ENCODE measurements around the gene ARHGAP24. TPM values are rescaled to one million over a fixed set of nuclear protein-coding genes. Genes with fewer than 3 reads are reported as not detected.

Gene ARHGAP24
- 1.5 and 4.6 TPM in 2 replicates for total RNA-seq (2014; rRNA removed; shearing (Covaris generic))

GRCh38 chr4:85474818-85475630 lies at the start of gene ARHGAP24:
ARHGAP24 (plus strand) TSS chr4:85475150.
- DNase-seq (ENCODE audit: low spot score), result no peak
- in situ Hi-C loops (cut with HindIII; ENCODE audit: low sequenced_read_pairs), result no loop called here

DNA sequence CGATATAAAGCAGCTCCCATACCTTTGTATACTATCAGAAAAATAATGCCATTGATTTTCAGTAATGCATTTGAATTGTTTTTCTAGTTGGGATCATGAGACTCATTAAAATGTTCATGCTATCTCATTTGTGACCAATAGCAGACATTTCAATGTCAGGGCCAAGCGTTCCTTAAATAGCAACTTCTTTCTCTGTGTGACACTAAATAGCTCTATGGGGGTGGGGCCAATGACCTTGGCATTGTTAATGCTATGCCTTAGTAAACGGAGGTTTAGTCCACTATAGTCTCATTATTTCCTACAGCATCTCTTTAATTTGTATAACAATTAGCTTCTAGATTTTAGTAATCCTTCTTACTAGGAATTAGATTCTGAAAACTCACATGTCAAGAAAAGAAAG lies 48.6 kb upstream of the ARHGAP24 start:
- DNase-seq (ENCODE audit: low spot score), result no peak
- in situ Hi-C loops (cut with HindIII; ENCODE audit: low sequenced_read_pairs), result no loop called here

- in situ Hi-C loops (cut with HindIII; ENCODE audit: low sequenced_read_pairs), result no loop called here
- DNase-seq (ENCODE audit: low spot score), result no peak
Measured at GRCh38 chr4:85427123-85427522, 47.8 kb upstream of the ARHGAP24 start.

DNA sequence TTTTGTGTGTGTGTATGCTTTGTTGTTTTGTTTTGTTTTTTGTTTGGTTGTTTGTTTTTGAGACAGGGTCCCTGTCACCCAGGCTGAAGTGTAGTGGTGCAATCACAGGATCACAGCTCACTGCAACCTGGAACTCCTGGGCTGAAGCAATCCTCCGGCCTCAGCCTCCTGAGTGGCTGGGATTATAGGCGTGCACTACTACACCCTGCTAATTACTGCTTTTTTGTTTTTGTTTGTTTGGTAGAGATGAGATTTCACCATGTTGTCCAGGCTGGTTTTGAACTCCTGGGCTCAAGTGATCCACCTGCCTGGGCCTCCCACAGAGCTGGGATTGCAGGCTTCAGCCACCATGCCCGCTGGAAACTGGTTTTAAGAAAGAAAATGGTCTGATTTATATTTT lies 44.7 kb upstream of the ARHGAP24 start:
- no peak for DNase-seq (ENCODE audit: low spot score)
- in situ Hi-C loops (cut with HindIII; ENCODE audit: low sequenced_read_pairs), result no loop called here

GRCh38 chr4:85430697-85431096 lies 44.3 kb upstream of the ARHGAP24 start:
- DNase-seq (ENCODE audit: low spot score), result no peak
- in situ Hi-C loops (cut with HindIII; ENCODE audit: low sequenced_read_pairs), result no loop called here

DNA sequence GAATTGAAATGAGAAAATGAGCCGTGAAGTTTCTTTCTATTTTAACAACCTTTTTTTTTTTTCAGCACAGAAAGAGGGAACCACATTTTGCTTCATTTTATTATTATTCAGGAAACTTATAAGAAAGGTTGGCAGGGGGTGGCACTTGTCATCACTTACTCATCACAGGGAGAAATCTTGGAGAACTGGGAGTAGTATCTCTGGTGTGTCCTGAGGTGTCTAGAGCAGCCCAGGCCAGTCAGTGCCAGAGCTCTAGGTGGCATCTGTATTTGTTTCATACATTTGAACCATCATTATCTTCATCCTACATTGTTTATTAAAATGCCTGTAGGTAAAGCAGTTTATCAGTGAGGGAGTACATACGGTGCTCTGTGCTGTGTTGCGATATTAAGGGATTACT lies 43.8 kb upstream of the ARHGAP24 start:
- no peak for DNase-seq (ENCODE audit: low spot score)
- in situ Hi-C loops (cut with HindIII; ENCODE audit: low sequenced_read_pairs), result no loop called here

DNA sequence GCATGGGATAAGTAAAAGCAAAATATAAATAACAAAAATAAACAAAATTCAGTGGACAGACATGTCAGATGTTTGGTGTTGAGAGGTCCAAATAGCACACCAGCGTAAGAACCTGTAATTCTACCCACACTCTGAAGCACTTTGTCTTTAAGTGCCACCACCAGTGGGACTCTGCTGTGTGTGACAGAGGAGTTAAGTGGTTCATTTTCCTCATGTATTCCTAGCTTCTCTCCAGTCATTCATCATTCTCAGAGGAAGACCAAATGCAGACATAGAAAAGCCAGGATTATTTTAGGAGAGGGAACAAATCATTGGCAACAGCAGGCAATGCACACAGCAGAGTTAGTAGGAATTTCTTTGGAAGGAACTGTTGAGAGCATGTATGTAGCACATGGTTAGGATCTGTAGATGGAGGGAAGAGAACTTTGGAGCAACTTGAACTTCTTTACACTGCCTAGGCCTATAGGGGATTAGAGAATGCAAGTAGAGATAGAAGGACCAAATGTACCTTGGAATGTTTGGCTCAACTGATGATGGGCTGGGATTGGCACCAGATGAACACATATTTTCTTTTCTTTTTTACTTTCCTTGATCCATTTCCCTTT lies 43.0 kb upstream of the ARHGAP24 start:
- DNase-seq (ENCODE audit: low spot score), result no peak
- in situ Hi-C loops (cut with HindIII; ENCODE audit: low sequenced_read_pairs), result no loop called here

GRCh38 chr4:85445050-85445639 lies 29.8 kb upstream of the ARHGAP24 start:
- in situ Hi-C loops (cut with HindIII; ENCODE audit: low sequenced_read_pairs), result no loop called here
- DNase-seq (ENCODE audit: low spot score), result no peak

DNA sequence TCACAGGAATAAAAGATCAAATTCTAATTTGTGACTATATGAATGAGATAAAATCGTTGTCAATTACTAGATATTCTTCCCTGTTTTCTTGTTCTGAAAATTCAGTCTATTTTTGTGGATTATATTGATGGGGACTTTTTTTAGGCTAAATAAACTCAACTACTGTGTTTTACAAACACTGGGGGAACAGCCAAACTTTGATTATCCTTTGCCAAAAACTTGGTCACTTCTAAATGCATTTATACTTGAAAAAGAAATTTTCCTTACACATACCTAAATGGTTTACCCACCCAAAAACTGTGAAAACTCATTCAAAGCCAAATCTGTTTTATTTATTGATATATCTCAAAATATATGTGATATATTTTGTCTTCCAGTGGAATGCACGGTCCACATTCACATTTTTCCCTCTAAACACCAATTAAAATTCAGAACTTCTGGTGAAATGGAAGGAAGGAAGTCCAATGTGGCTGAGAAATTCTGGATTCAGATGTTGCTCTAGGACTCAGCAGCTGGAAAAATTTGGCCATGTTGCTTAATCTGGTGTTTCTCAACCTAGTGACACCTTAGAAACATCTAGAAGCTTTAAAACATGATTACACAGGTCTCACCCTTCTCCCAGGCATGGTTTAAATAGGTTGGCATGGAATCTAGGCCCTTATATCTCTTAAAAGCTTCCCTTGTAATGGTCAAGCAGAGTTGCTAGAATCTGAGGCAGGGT lies 28.6 kb upstream of the ARHGAP24 start:
- no peak for DNase-seq (ENCODE audit: low spot score)
- in situ Hi-C loops (cut with HindIII; ENCODE audit: low sequenced_read_pairs), result no loop called here

DNA sequence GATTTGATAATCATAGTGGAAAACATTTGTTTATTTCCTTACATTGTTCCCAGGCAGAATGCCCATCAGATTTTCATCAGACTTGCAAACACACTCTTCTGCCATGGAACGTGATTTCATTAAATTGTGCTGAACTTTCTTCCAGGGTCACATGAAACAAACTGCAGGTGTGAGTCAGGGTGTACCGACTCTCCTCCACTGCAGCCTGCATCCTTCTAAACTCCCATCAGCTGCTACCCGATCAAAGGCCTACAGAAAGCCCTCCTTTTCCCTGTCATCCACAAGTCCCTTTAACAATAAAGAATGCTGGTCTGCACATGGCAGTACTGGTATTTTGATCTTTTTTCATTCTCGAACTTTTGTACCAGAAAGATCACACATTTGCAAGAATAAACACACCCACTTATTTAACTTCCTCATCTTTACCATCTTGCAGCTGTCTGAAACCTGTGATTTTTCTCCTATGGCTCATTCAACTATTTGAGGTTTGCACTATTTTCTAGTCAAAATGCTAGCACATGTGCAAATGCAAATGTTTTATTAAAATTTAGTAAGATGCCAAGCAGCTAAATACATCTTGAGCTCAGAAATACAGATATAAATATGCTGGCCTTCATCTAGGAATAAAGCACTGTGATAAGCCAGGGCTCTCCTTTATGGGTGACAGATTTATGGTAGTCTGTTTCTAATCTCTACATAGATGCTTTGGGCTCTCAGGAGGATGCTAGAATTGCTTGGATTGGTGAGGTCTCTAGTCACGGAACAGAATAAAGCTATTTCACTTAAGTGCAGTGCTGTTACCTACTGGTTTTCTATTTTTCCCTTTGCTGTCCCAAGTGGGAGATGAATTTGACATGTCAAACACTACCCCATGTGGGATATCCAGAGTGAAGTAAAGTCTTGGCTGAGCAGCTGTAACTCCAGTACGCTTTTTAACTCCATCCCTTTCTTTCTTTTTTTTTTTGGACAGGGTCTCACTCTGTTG lies 25.8 kb upstream of the ARHGAP24 start:
- no peak for DNase-seq (ENCODE audit: low spot score)

DNA sequence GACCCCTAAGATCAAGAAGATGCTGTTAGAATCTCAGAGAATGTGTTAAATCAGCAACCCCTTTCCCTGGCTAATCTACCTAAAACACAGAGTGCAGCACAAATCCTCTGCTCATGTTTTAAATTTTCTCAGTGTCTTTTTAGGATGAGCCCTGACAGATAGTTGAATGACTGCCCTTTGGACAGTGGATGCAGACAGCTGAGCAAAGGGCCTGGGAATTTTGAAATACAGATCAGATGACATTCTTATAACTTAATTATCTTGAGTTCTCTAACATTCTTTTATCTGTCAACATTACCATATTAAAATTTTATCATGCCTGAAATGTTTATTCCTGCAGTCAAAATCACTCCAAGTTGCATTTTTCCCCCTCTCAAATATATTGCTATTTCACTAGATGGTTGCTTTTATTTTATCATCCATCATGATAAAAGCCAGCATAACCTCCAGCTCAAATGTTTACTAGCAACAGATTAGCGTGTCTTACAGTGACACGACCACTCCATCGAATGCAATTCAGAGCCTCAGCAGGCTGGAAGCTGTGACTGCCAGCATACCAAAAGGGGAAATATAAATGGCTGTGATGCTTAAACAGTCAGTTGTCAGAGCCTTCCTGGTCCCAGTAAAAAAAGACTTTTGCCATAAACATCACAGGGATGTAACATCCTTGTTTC lies 22.8 kb upstream of the ARHGAP24 start:
- no peak for DNase-seq (ENCODE audit: low spot score)
- in situ Hi-C loops (cut with HindIII; ENCODE audit: low sequenced_read_pairs), result no loop called here

More for the DNA sequence above, 25.8 kb upstream of the ARHGAP24 start:
- in situ Hi-C loops (cut with HindIII; ENCODE audit: low sequenced_read_pairs), result no loop called here

- in situ Hi-C loops (cut with HindIII; ENCODE audit: low sequenced_read_pairs), result no loop called here
- no peak for DNase-seq (ENCODE audit: low spot score)
Measured at GRCh38 chr4:85455942-85456341, 19.0 kb upstream of the ARHGAP24 start.

GRCh38 chr4:85457752-85458467 lies 17.0 kb upstream of the ARHGAP24 start:
- no peak for DNase-seq (ENCODE audit: low spot score)
- in situ Hi-C loops (cut with HindIII; ENCODE audit: low sequenced_read_pairs), result no loop called here

GRCh38 chr4:85459736-85460135 lies 15.2 kb upstream of the ARHGAP24 start:
- in situ Hi-C loops (cut with HindIII; ENCODE audit: low sequenced_read_pairs), result no loop called here
- no peak for DNase-seq (ENCODE audit: low spot score)

DNA sequence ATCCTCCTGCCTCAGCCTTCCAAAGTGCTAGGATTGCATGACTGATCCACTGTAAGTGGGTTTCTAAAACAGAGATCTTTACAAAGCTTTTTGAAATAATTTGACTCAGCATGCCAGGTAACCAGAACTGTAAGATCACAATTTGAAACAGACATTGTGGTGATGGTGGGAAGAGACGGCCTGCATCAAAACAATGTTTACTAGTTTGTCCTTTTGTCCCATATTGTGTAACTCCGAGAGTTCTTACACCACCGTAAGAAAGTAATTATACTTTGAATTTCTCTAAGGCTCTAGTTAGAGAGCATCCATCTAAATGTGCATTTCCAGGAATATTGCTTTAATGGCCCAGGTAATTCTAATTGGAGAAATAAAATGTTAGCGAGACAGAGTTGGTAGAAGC lies 594 bp upstream of the ARHGAP24 start:
- DNase-seq (ENCODE audit: low spot score), result no peak
- in situ Hi-C loops (cut with HindIII; ENCODE audit: low sequenced_read_pairs), result no loop called here

- DNase-seq (ENCODE audit: low spot score), result no peak
- in situ Hi-C loops (cut with HindIII; ENCODE audit: low sequenced_read_pairs), result no loop called here
Measured at GRCh38 chr4:85475631-85476233, 782 bp downstream of the ARHGAP24 start.

DNA sequence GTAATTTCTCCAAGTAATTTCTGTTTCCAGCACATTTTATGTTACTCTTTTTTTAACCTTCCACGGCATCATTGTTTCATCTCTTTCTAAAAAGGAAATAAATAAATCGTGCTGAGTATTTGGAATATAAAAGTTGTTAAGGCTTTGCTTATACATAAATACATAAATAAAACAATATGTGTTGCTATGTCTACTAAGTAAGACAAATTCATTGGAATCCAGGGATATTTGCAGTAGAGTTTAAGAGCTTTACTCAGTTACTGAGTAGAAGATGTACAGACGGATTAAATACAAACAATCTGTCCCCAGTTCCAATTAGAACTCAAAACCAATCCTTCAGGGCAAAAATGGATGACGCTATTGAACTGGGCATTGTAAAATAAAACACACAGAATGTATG lies 1.4 kb downstream of the ARHGAP24 start:
- in situ Hi-C loops (cut with HindIII; ENCODE audit: low sequenced_read_pairs), result no loop called here
- DNase-seq (ENCODE audit: low spot score), result no peak

Measured in G401 (cell line).